ENCODE measurements around the gene RBFOX2.
A peak's percentile ranks its signal among the peaks of the same experiment; 100 is the strongest.

The RBFOX2 gene

GRCh38 chr22:35917651-35918050 is 111.0 kb downstream of the RBFOX2 start:
- no peak overlapping the region for H3K4me3 Mint-ChIP-seq
- TF ChIP-seq, protein P1, sequence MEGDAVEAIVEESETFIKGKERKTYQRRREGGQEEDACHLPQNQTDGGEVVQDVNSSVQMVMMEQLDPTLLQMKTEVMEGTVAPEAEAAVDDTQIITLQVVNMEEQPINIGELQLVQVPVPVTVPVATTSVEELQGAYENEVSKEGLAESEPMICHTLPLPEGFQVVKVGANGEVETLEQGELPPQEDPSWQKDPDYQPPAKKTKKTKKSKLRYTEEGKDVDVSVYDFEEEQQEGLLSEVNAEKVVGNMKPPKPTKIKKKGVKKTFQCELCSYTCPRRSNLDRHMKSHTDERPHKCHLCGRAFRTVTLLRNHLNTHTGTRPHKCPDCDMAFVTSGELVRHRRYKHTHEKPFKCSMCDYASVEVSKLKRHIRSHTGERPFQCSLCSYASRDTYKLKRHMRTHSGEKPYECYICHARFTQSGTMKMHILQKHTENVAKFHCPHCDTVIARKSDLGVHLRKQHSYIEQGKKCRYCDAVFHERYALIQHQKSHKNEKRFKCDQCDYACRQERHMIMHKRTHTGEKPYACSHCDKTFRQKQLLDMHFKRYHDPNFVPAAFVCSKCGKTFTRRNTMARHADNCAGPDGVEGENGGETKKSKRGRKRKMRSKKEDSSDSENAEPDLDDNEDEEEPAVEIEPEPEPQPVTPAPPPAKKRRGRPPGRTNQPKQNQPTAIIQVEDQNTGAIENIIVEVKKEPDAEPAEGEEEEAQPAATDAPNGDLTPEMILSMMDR (IDR thresholded peaks at IDR 0.05), result no peak
- no peaks in the 10 kb centered on the region for H3K27me3 Mint-ChIP-seq (ENCODE audit: low read depth, poor library complexity)
- no peaks in the 10 kb centered on the region for H3K9me3 Mint-ChIP-seq
- peaks cover 88% of the 10 kb centered on the region for H3K4me1 Mint-ChIP-seq
- H3K36me3 Mint-ChIP-seq (ENCODE audit: low read depth), result no peaks in the 10 kb centered on the region
- DNase-seq, result no peak
- peak overlapping the region; percentile 87 for H3K27ac Mint-ChIP-seq

- TF ChIP-seq, protein P1 (IDR thresholded peaks at IDR 0.05), result no peak
Measured at GRCh38 chr22:35915477-35916013, 113.1 kb downstream of the RBFOX2 start.

DNA sequence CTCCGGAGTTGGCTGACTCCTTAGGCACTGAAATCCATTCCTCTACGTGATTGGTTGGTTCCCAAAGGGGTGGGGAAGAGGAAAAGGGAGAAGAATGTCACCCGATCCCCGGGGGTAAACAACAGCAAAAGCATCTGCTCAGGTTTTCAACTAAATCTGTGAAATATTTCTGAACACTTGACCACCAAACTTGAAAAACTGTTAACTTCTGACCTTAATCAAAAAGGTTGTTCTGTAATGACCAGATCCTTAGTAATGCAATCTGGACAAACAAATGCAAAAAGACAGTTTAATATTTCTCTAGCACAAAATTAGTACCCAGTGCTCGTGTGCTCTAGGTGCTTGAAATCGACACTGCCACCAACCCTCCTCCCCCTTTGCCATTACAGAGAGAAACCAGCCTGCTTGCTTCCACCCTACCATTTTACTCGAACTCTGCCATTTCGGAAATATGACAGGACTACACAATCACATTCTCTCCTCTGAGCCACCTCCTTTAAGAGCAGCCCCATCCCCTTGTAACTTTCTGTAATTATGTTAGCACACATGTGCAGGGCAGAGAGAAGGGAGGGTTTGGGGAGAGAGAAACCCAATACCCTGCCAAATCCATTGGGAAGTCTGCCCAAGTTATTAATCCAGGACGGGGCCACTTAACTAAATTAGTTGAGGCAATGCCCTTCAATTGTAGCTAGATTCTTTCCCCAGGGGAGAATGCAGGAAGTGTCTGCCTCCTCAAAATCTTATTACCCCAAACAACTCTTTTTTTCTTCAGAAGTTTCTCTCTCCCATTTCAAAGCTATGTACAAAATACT is 113.8 kb downstream of the RBFOX2 start:
- DNase-seq, result peak; percentile 72
- H3K4me1 Mint-ChIP-seq, result peaks cover 94% of the 10 kb centered on the region
- TF ChIP-seq, protein P1 (IDR thresholded peaks at IDR 0.05), result no peak
- peak overlapping the region; percentile 97 for H3K27ac Mint-ChIP-seq
- no peaks in the 10 kb centered on the region for H3K27me3 Mint-ChIP-seq (ENCODE audit: low read depth, poor library complexity)
- peak overlapping the region; percentile 84 for H3K4me3 Mint-ChIP-seq
- H3K9me3 Mint-ChIP-seq, result no peaks in the 10 kb centered on the region
- H3K36me3 Mint-ChIP-seq (ENCODE audit: low read depth), result no peaks in the 10 kb centered on the region

More at GRCh38 chr22:35915477-35916013, 113.1 kb downstream of the RBFOX2 start:
- Mint-ChIP-seq H3K27ac (peak overlapping the region; percentile 97), H3K4me1 (peaks cover 97% of the 10 kb centered on the region), H3K4me3 (peak overlapping the region; percentile 84), H3K36me3 (ENCODE audit: low read depth) (no peaks in the 10 kb centered on the region), H3K9me3 (no peaks in the 10 kb centered on the region), H3K27me3 (ENCODE audit: low read depth, poor library complexity) (no peaks in the 10 kb centered on the region)
- no peak for DNase-seq

DNA sequence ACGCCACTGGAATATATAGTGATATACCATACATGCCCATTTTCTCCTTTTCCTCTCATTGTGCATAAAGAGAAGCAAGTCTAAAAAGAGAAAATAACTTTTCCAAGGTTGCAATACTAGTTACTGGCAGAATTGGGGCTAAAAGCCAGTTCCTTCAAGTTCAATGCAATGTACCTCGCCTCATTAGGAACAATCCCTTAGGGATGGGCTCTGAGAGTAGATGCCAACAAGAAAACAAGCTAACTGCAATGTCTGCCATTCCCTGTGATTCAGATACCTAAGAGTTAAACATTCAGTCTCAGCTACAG is 114.3 kb downstream of the RBFOX2 start:
- no peak for DNase-seq
- H3K4me1 Mint-ChIP-seq, result peaks cover 88% of the 10 kb centered on the region
- TF ChIP-seq, protein P1 (IDR thresholded peaks at IDR 0.05), result no peak
- no peaks in the 10 kb centered on the region for H3K27me3 Mint-ChIP-seq (ENCODE audit: low read depth, poor library complexity)
- H3K36me3 Mint-ChIP-seq (ENCODE audit: low read depth), result no peaks in the 10 kb centered on the region
- H3K9me3 Mint-ChIP-seq, result no peaks in the 10 kb centered on the region
- peak overlapping the region; percentile 84 for H3K4me3 Mint-ChIP-seq
- peak overlapping the region; percentile 97 for H3K27ac Mint-ChIP-seq

GRCh38 chr22:35913925-35914324 is 114.7 kb downstream of the RBFOX2 start:
- H3K27me3 Mint-ChIP-seq (ENCODE audit: low read depth, poor library complexity), result no peaks in the 10 kb centered on the region
- peaks cover 3% of the 10 kb centered on the region for H3K36me3 Mint-ChIP-seq (ENCODE audit: low read depth)
- peak overlapping the region; percentile 97 for H3K27ac Mint-ChIP-seq
- peak overlapping the region; percentile 84 for H3K4me3 Mint-ChIP-seq
- TF ChIP-seq, protein P1 (IDR thresholded peaks at IDR 0.05), result no peak
- H3K4me1 Mint-ChIP-seq, result peaks cover 85% of the 10 kb centered on the region
- no peak for DNase-seq
- H3K9me3 Mint-ChIP-seq, result no peaks in the 10 kb centered on the region

DNA sequence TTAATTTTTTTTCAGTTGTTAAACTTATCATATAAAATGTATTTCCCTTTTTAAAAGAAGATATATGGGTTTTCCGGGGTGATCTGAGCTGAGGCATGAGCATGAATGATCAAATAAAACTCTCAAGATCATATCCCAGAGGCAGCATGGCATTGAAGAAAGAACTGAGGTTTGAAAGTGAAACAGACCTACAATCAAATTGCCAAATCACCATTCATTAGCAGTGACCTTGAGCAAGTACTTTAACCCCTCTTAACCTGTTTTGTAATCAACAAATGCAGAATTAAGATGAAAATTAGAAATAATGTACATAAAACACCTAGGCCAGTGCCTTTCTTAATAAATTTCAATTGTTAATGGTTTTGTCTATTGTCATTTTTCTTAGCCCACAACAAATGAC is 116.0 kb downstream of the RBFOX2 start:
- peaks cover 73% of the 10 kb centered on the region for H3K4me1 Mint-ChIP-seq
- TF ChIP-seq, protein P1 (IDR thresholded peaks at IDR 0.05), result no peak
- DNase-seq, result no peak

More for the DNA sequence above, 116.0 kb downstream of the RBFOX2 start:
- Mint-ChIP-seq H3K4me3 (no peak overlapping the region), H3K9me3 (no peaks in the 10 kb centered on the region), H3K36me3 (ENCODE audit: low read depth) (peaks cover 4% of the 10 kb centered on the region), H3K27ac (no peak overlapping the region), H3K27me3 (ENCODE audit: low read depth, poor library complexity) (no peaks in the 10 kb centered on the region)

All from nephron progenitor cell (in vitro differentiated cells).